Neutrophil (primary cell): ENCODE data around the gene DDIT3.

Experiments used
- H3K27ac ChIP-seq: fragments of 200-600 bp; sonication (generic); 2 replicates; pipeline ENCODE4 v1.5.1; 2016; ENCODE audit warnings: mild to moderate bottlenecking, moderate library complexity
- H3K27me3 ChIP-seq: fragments of 200-600 bp; sonication (generic); 2 replicates; pipeline ENCODE4 v1.6.0; 2016; ENCODE audit warnings: mild to moderate bottlenecking
- H3K36me3 ChIP-seq: fragments of 200-600 bp; sonication (generic); 2 replicates; pipeline ENCODE4 v1.5.1; 2017
- H3K4me1 ChIP-seq, 2 experiments: fragments of 200-600 bp in 1 of 2; sonication (generic) in 1 of 2; 1 replicate in 1 of 2; 2 replicates in 1 of 2; pipeline versions ENCODE4 v1.5.1 to v1.6.1; 2013 to 2016; ENCODE audit warnings: low read depth in 1 of 2, low read length in 1 of 2, mild to moderate bottlenecking in 1 of 2, moderate library complexity in 1 of 2; ENCODE audit not compliant: control insufficient read depth in 1 of 2, insufficient read depth in 1 of 2
- H3K4me3 ChIP-seq, 2 experiments: fragments of 200-600 bp in 1 of 2; sonication (generic) in 1 of 2; 1 replicate in 1 of 2; 2 replicates in 1 of 2; pipeline ENCODE4 v1.5.1; 2013 to 2016; ENCODE audit warnings: low read depth in 1 of 2, low read length in 1 of 2, mild to moderate bottlenecking in 1 of 2, moderate library complexity in 1 of 2
- H3K9me3 ChIP-seq: fragments of 200-600 bp; sonication (generic); 2 replicates; pipeline ENCODE4 v1.5.1; 2016
- CTCF ChIP-seq: fragments of 200-600 bp; sonication (generic); IDR thresholded peaks from 2 replicates; pipeline ENCODE4 v1.5.1; 2016; ENCODE audit warnings: antibody characterized with exemption

Gene DDIT3

GRCh38 chr12:57552835-57553313, 32.6 kb upstream of the DDIT3 start:
- Histone ChIP-seq H3K36me3 (no peaks in the 10 kb centered on the region), H3K4me3 (no peak overlapping the region), H3K4me1 (peaks cover 5 to 10% of the 10 kb centered on the region in 2 experiments), H3K27ac (no peak overlapping the region), H3K9me3 (no peaks in the 10 kb centered on the region), H3K27me3 (peaks cover 79% of the 10 kb centered on the region)
- TF ChIP-seq CTCF, result no peak

GRCh38 chr12:57552306-57552651, 32.0 kb upstream of the DDIT3 start:
- Histone ChIP-seq H3K4me3 (no peak overlapping the region), H3K36me3 (no peaks in the 10 kb centered on the region), H3K27me3 (peaks cover 80% of the 10 kb centered on the region), H3K27ac (no peak overlapping the region), H3K4me1 (peaks cover 9 to 15% of the 10 kb centered on the region in 2 experiments), H3K9me3 (no peaks in the 10 kb centered on the region)
- TF ChIP-seq CTCF, result no peak

- no peaks in the 10 kb centered on the region for H3K9me3 ChIP-seq
- no peaks in the 10 kb centered on the region for H3K36me3 ChIP-seq
- peaks cover 77% of the 10 kb centered on the region for H3K27me3 ChIP-seq
- H3K27ac ChIP-seq, result no peak overlapping the region
- H3K4me3 ChIP-seq, result no peak overlapping the region
- no peak for TF ChIP-seq CTCF
- peaks cover 12 to 18% of the 10 kb centered on the region in 2 experiments for H3K4me1 ChIP-seq
Measured at GRCh38 chr12:57551637-57552305, 31.5 kb upstream of the DDIT3 start.

- H3K27ac ChIP-seq, result no peak overlapping the region
- no peaks in the 10 kb centered on the region for H3K9me3 ChIP-seq
- TF ChIP-seq CTCF, result no peak
- no peak overlapping the region for H3K4me3 ChIP-seq
- no peaks in the 10 kb centered on the region for H3K36me3 ChIP-seq
- H3K4me1 ChIP-seq, result peaks cover 20 to 27% of the 10 kb centered on the region in 2 experiments
- peaks cover 72% of the 10 kb centered on the region for H3K27me3 ChIP-seq
Measured at GRCh38 chr12:57550641-57551549, 30.6 kb upstream of the DDIT3 start.

- no peak for TF ChIP-seq CTCF
- Histone ChIP-seq H3K27me3 (peaks cover 72% of the 10 kb centered on the region), H3K36me3 (no peaks in the 10 kb centered on the region), H3K4me1 (peaks cover 28 to 35% of the 10 kb centered on the region in 2 experiments), H3K27ac (no peak within 1 kb of the TSS), H3K4me3 (peak within 1 kb of the TSS; percentile 35 to 58), H3K9me3 (no peaks in the 10 kb centered on the region)
Measured at GRCh38 chr12:57549909-57550640, 29.8 kb upstream of the DDIT3 start, which contains the start of gene KIF5A. Gene KIF5A (plus strand): TSS chr12:57550044. CDS start chr12:57550272, 228 bp downstream.
